HCT116 (cell line): ENCODE data around the gene FAM76B. TPM values are rescaled to one million over a fixed set of nuclear protein-coding genes. Genes with fewer than 3 reads are reported as not detected.
"Not testable (repeated sequence)": the region's sequence is repeated elsewhere in the genome, so short reads cannot be mapped to it uniquely, and the experiment has no call there.

Source experiments
- ATAC-seq: fragments of 200-7000 bp; cut with Tn5 transposase; 2 replicates; pipeline ENCODE4 v1.9.1; 2020; ENCODE audit warnings: mild to moderate bottlenecking, moderate library complexity
- BruUV-seq: library from RNA; stranded (reverse); fragments of 400-500 nt; replicated peaks from 2 replicates; lab custom pipeline; 2021; lab: Mats Ljungman, UMichigan
- CTCF ChIA-PET: fragments of 300-600 bp; sonication (Branson Sonifier 250); formaldehyde crosslinking; loops from one replicate; lab custom pipeline; 2021; ENCODE audit warnings: antibody characterized with exemption; lab: Charles Lee
- POLR2A ChIA-PET: fragments of 300-600, 350-600 bp; sonication (Branson Sonifier 250); formaldehyde crosslinking; loops from one replicate; lab custom pipeline; 2021; ENCODE audit warnings: antibody characterized with exemption; lab: Charles Lee
- RAD21 ChIA-PET, 2 experiments: fragments of 300-600 bp; sonication (Branson Sonifier 250); formaldehyde crosslinking; loops; one replicate each; lab custom pipeline; 2023; ENCODE audit warnings: low total read pairs in 2 of 2; ENCODE audit not compliant: uncharacterized antibody in 2 of 2, unreplicated experiment in 2 of 2, low non-redundant PET in 1 of 2; lab: Charles Lee
- DNase-seq: peaks from one replicate; pipeline ENCODE4 v3.0.0-alpha.2; 2010; ENCODE audit warnings: low read depth, low spot score
- H2AFZ ChIP-seq: fragments of 200-600 bp; shearing (Covaris generic), sonication (generic); 2 replicates; pipeline ENCODE4 v1.6.1; 2017; ENCODE audit warnings: low read depth, mixed run types, mixed read lengths, antibody characterized with exemption, low read length; ENCODE audit not compliant: poor library complexity, severe bottlenecking
- H3K27ac ChIP-seq: 2 replicates; pipeline ENCODE4 v1.5.1; 2012; ENCODE audit warnings: low read depth, low read length
- H3K27me3 ChIP-seq: fragments of 200-600 bp; sonication (generic); 2 replicates; pipeline ENCODE4 v1.6.1; 2016; ENCODE audit warnings: mixed run types, low read length, mixed read lengths; ENCODE audit not compliant: insufficient read depth
- H3K36me3 ChIP-seq, 2 experiments: fragments of 200-500 bp in 1 of 2; fragments of 200-600 bp in 1 of 2; sonication (Bioruptor generic) in 1 of 2; sonication (generic) in 1 of 2; 2 replicates each; pipeline versions ENCODE4 v1.5.1 to v1.6.1; 2014 to 2016; ENCODE audit warnings: low read length in 2 of 2, inconsistent platforms in 1 of 2, mixed read lengths in 1 of 2, mixed run types in 1 of 2; ENCODE audit not compliant: insufficient read depth in 2 of 2, control insufficient read depth in 1 of 2
- H3K4me1 ChIP-seq, 2 experiments: fragments of 200-600 bp in 1 of 2; sonication (generic) in 1 of 2; 2 replicates each; pipeline versions ENCODE4 v1.5.1 to v1.6.1; 2012 to 2017; ENCODE audit warnings: low read length in 2 of 2, inconsistent platforms in 1 of 2, mild to moderate bottlenecking in 1 of 2, mixed read lengths in 1 of 2, mixed run types in 1 of 2, moderate library complexity in 1 of 2; ENCODE audit not compliant: insufficient read depth in 2 of 2, control insufficient read depth in 1 of 2
- H3K4me2 ChIP-seq: fragments of 200-600 bp; sonication (generic); 2 replicates; pipeline ENCODE4 v1.6.1; 2017; ENCODE audit warnings: mixed run types, low read length, mixed read lengths
- H3K4me3 ChIP-seq, 2 experiments: fragments of 200-600 bp in 1 of 2; sonication (generic) in 1 of 2; replicated peaks in 1 of 2; 2 replicates each; pipeline ENCODE4 v1.5.1; 2011 to 2016; ENCODE audit warnings: low read length in 2 of 2, control low read depth in 1 of 2, low read depth in 1 of 2, mild to moderate bottlenecking in 1 of 2, mixed read lengths in 1 of 2, mixed run types in 1 of 2
- H3K79me2 ChIP-seq: fragments of 200-600 bp; sonication (generic); 2 replicates; pipeline ENCODE4 v1.6.1; 2017; ENCODE audit warnings: mild to moderate bottlenecking, mixed run types, low read length, moderate library complexity, mixed read lengths; ENCODE audit not compliant: insufficient read depth
- H3K9ac ChIP-seq: fragments of 200-600 bp; sonication (generic); 2 replicates; pipeline ENCODE4 v1.6.1; 2016; ENCODE audit warnings: low read length, mixed read lengths
- H3K9me2 ChIP-seq: fragments of 200-600 bp; sonication (generic), shearing (Covaris generic); 2 replicates; pipeline ENCODE4 v1.6.1; 2017; ENCODE audit warnings: mixed run types, mild to moderate bottlenecking, moderate library complexity; ENCODE audit not compliant: insufficient read depth
- H3K9me3 ChIP-seq, 2 experiments: fragments of 200-500 bp in 1 of 2; fragments of 200-600 bp in 1 of 2; sonication (Bioruptor generic) in 1 of 2; sonication (generic) in 1 of 2; 2 replicates each; pipeline ENCODE4 v1.6.1; 2014 to 2017; ENCODE audit warnings: low read length in 2 of 2, mixed read lengths in 2 of 2, inconsistent platforms in 1 of 2, low read depth in 1 of 2, mild to moderate bottlenecking in 1 of 2, mixed run types in 1 of 2, moderate library complexity in 1 of 2; ENCODE audit not compliant: control insufficient read depth in 1 of 2, insufficient read depth in 1 of 2
- H4K20me1 ChIP-seq: fragments of 200-600 bp; sonication (generic), shearing (Covaris generic); 2 replicates; pipeline ENCODE4 v1.6.1; 2017; ENCODE audit warnings: mixed run types, mild to moderate bottlenecking, moderate library complexity; ENCODE audit not compliant: insufficient read depth
- CBX3 ChIP-seq: IDR thresholded peaks from 2 replicates; pipeline ENCODE4 v1.6.1; 2012; ENCODE audit warnings: low read depth
- CEBPB ChIP-seq: IDR thresholded peaks from 2 replicates; pipeline ENCODE4 v1.6.1; 2012; ENCODE audit warnings: low read depth
- EGR1 ChIP-seq: IDR thresholded peaks from 2 replicates; pipeline ENCODE4 v1.6.1; 2012; ENCODE audit warnings: low read depth
- ELF1 ChIP-seq: IDR thresholded peaks from 2 replicates; pipeline ENCODE4 v1.6.1; 2012; ENCODE audit warnings: low read depth, borderline replicate concordance
- EZH2 ChIP-seq: fragments of 200-600 bp; sonication (generic); IDR thresholded peaks from 2 replicates; pipeline ENCODE4 v1.6.1; 2017; ENCODE audit warnings: antibody characterized with exemption, mixed run types
- EZH2phosphoT487 ChIP-seq: fragments of 200-600 bp; IDR thresholded peaks from 2 replicates; pipeline ENCODE4 v1.6.1; 2018; ENCODE audit warnings: antibody characterized with exemption, borderline replicate concordance
- FOSL1 ChIP-seq: IDR thresholded peaks from 2 replicates; pipeline ENCODE4 v1.6.1; 2012; ENCODE audit warnings: low read depth
- JUND ChIP-seq: IDR thresholded peaks from 2 replicates; pipeline ENCODE4 v1.6.1; 2012
- POLR2A ChIP-seq: IDR thresholded peaks from 2 replicates; pipeline ENCODE4 v1.7.0; 2011; ENCODE audit warnings: borderline replicate concordance; ENCODE audit not compliant: insufficient read depth, insufficient read length; ENCODE audit errors: extremely low read depth
- RAD21 ChIP-seq: IDR thresholded peaks from 2 replicates; pipeline ENCODE4 v1.6.1; 2012; ENCODE audit warnings: low read depth, mild to moderate bottlenecking
- TCF7L2 ChIP-seq: IDR thresholded peaks from 2 replicates; pipeline ENCODE4 v1.7.0; 2011; ENCODE audit warnings: borderline replicate concordance, inconsistent platforms; ENCODE audit not compliant: insufficient read depth, insufficient read length; ENCODE audit errors: extremely low read depth
- YY1 ChIP-seq: IDR thresholded peaks from 2 replicates; pipeline ENCODE4 v1.6.1; 2011; ENCODE audit warnings: low read length, low read depth, moderate library complexity, mild to moderate bottlenecking; ENCODE audit not compliant: insufficient replicate concordance; ENCODE audit errors: extremely low read depth
- intact Hi-C: fragments of 100-400 bp; cut with micrococcal nuclease; formaldehyde crosslinking; loops from 2 replicates; pipeline ENCODE4 v1.10.0; 2022
- total RNA-seq: library from RNA; stranded (reverse); gene quantifications from one replicate; pipeline ENCODE4 v1.2.1, GENCODE V29; 2021; ENCODE audit not compliant: unreplicated experiment
- TF ChIP-seq, protein P1 (sequence below): IDR thresholded peaks from 2 replicates; pipeline ENCODE4 v1.6.1; 2012
- TF ChIP-seq, protein P2 (sequence below), 3 experiments: fragments of 200-600 bp in 1 of 3; sonication (generic) in 1 of 3; IDR thresholded peaks in 2 of 3; conservative IDR thresholded peaks in 1 of 3; 2 replicates each; pipeline ENCODE4 v1.5.1; 2012 to 2017; ENCODE audit warnings: low read depth in 2 of 3, low read length in 2 of 3, antibody characterized with exemption in 1 of 3, borderline replicate concordance in 1 of 3, control low read depth in 1 of 3, mild to moderate bottlenecking in 1 of 3, mixed read lengths in 1 of 3, mixed run types in 1 of 3, moderate library complexity in 1 of 3; ENCODE audit not compliant: insufficient read depth in 1 of 3

The FAM76B gene
- total RNA-seq, 1 experiment from 2014 or later: 27.5 TPM

DNA sequence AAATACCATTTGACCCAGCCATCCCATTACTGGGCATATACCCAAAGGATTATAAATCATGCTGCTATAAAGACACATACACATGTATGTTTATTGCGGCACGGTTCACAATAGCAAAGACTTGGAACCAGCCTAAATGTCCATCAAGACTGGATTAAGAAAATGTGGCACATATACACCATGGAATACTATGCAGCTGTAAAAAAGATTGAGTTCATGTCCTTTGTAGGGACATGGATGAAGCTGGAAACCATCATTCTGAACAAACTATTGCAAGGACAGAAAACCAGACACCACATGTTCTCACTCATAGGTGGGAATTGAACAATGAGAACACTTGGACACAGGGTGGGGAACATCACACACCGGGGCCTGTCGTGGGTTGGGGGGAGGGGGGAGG is 21.5 kb upstream of the FAM76B start:
- BruUV-seq, DNase-seq, RAD21 ChIA-PET, H3K4me3 ChIP-seq, H3K9me3 ChIP-seq, ATAC-seq, H4K20me1 ChIP-seq, H3K27ac ChIP-seq, H3K4me1 ChIP-seq, CTCF ChIA-PET, H3K9ac ChIP-seq, intact Hi-C loops, H3K27me3 ChIP-seq, H3K4me2 ChIP-seq, H2AFZ ChIP-seq, H3K9me2 ChIP-seq, POLR2A ChIA-PET, H3K79me2 ChIP-seq, H3K36me3 ChIP-seq: not testable (repeated sequence)

DNA sequence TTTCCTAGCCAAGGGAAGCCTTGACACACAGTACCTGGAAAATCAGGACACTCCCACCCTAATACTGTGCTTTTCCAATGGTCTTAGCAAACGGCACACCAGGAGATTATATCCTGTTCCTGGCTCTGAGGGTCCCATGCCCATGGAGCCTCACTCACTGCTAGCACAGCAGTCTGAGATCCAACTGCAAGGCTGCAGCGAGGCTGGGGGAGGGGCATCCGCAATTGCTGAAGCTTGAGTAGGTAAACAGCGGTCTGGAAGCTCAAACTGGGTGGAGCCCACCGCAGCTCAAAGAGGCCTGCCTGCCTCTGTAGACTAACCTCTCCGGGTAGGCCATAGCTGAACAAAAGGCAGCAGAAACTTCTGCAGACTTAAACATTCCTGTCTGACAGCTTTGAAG is 16.9 kb upstream of the FAM76B start:
- BruUV-seq, ATAC-seq, H3K9me2 ChIP-seq, H3K4me2 ChIP-seq, intact Hi-C loops, H4K20me1 ChIP-seq, DNase-seq, H3K9me3 ChIP-seq, RAD21 ChIA-PET, POLR2A ChIA-PET, H3K79me2 ChIP-seq, H3K27me3 ChIP-seq, H3K36me3 ChIP-seq, H3K4me3 ChIP-seq, H3K4me1 ChIP-seq, H3K27ac ChIP-seq, H2AFZ ChIP-seq, H3K9ac ChIP-seq, CTCF ChIA-PET: not testable (repeated sequence)

DNA sequence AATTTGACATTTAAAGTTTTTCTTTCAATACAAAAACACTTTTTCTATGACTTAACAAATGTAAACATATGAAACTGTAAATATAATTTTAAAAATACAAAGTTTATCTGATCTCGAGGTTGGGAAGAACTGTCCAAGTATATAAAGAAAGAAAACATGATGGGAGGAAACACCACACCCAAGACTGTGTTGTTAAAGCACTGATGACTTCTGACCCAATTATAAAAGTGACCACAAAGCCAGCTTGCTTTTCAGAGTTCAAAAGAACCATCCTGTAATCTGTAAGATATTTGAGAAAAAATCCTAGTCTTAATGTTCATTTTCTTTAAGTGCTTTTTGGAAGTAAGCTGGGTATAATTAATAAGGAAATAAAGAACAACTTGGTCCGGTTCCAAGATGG is 16.3 kb upstream of the FAM76B start:
- Histone ChIP-seq H3K79me2 (no peaks in the 10 kb centered on the region), H3K9me3 (no peaks in the 10 kb centered on the region), H3K27ac (no peak overlapping the region), H3K4me3 (no peak overlapping the region), H3K4me1 (no peaks in the 10 kb centered on the region), H3K9ac (no peak overlapping the region), H3K36me3 (no peaks in the 10 kb centered on the region), H3K27me3 (no peaks in the 10 kb centered on the region), H2AFZ (no peak overlapping the region), H4K20me1 (no peaks in the 10 kb centered on the region), H3K4me2 (no peak overlapping the region), H3K9me2 (no peaks in the 10 kb centered on the region)
- BruUV-seq: no TSS peak
- DNase-seq (no peak), ATAC-seq (no peak)
- CTCF ChIA-PET: no interaction called here
- RAD21 ChIA-PET: no interaction called here
- POLR2A ChIA-PET: no interaction called here
- intact Hi-C loops: no loop called here
- TF ChIP-seq EZH2 (no peak), RAD21 (no peak), TCF7L2 (no peak), JUND (no peak), CBX3 (no peak), ELF1 (no peak), CEBPB (no peak), POLR2A (no peak), FOSL1 (no peak), EGR1 (no peak), EZH2phosphoT487 (no peak), YY1 (no peak)
- TF ChIP-seq, protein P1, sequence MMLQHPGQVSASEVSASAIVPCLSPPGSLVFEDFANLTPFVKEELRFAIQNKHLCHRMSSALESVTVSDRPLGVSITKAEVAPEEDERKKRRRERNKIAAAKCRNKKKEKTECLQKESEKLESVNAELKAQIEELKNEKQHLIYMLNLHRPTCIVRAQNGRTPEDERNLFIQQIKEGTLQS: no peak
- TF ChIP-seq, protein P2, sequence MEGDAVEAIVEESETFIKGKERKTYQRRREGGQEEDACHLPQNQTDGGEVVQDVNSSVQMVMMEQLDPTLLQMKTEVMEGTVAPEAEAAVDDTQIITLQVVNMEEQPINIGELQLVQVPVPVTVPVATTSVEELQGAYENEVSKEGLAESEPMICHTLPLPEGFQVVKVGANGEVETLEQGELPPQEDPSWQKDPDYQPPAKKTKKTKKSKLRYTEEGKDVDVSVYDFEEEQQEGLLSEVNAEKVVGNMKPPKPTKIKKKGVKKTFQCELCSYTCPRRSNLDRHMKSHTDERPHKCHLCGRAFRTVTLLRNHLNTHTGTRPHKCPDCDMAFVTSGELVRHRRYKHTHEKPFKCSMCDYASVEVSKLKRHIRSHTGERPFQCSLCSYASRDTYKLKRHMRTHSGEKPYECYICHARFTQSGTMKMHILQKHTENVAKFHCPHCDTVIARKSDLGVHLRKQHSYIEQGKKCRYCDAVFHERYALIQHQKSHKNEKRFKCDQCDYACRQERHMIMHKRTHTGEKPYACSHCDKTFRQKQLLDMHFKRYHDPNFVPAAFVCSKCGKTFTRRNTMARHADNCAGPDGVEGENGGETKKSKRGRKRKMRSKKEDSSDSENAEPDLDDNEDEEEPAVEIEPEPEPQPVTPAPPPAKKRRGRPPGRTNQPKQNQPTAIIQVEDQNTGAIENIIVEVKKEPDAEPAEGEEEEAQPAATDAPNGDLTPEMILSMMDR (IDR thresholded peaks at IDR 0.05 in 2 of 3, conservative IDR thresholded peaks at IDR 0.05 in 1 of 3; ENCODE audit: borderline replicate concordance in 1 of 3, insufficient read depth in 1 of 3, low read depth in 2 of 3, low read length in 2 of 3): no peak
